Heart left ventricle (tissue), 16 donors: Measurements from ENCODE around the gene TRIM44. TPM values are rescaled to one million over a fixed set of nuclear protein-coding genes. Genes with fewer than 3 reads are reported as not detected.

Source experiments
- ATAC-seq, 4 donors: fragments of 200-7000 bp; cut with Tn5 transposase; one replicate each; pipeline ENCODE4 v1.9.1; 2020 to 2022; ENCODE audit warnings: moderate library complexity in 4 of 4, mild to moderate bottlenecking in 3 of 4, moderate number of reproducible peaks in 1 of 4
- DNase-seq, 5 donors: peaks; one replicate each; pipeline ENCODE4 v3.0.0-alpha.2; 2020
- H3K27ac ChIP-seq, 12 donors: fragments of 200-600 bp; sonication (generic) in 4 of 12; one replicate each; pipeline versions ENCODE4 v1.5.0 to v1.8.0; 2016 to 2022; ENCODE audit warnings: mild to moderate bottlenecking in 2 of 12
- H3K27me3 ChIP-seq, 9 donors: fragments of 200-600 bp; sonication (generic) in 2 of 9; one replicate each; pipeline versions ENCODE4 v1.5.1 to v1.8.0; 2016 to 2022; ENCODE audit warnings: mild to moderate bottlenecking in 3 of 9
- H3K36me3 ChIP-seq, 9 donors: fragments of 200-600 bp; sonication (generic) in 2 of 9; one replicate each; pipeline versions ENCODE4 v1.5.0 to v1.8.0; 2018 to 2022; ENCODE audit warnings: mild to moderate bottlenecking in 2 of 9
- H3K4me1 ChIP-seq, 12 donors: fragments of 200-600 bp; sonication (generic) in 4 of 12; one replicate each; pipeline versions ENCODE4 v1.5.0 to v1.8.0; 2016 to 2022; ENCODE audit warnings: mild to moderate bottlenecking in 3 of 12
- H3K4me3 ChIP-seq, 12 donors: fragments of 200-600 bp; sonication (generic) in 4 of 12; one replicate each; pipeline versions ENCODE4 v1.5.0 to v1.8.0; 2017 to 2022; ENCODE audit warnings: mild to moderate bottlenecking in 9 of 12, moderate library complexity in 4 of 12
- H3K9me3 ChIP-seq, 12 donors: fragments of 200-600 bp; sonication (generic) in 4 of 12; one replicate each; pipeline versions ENCODE4 v1.5.0 to v1.8.0; 2016 to 2022; ENCODE audit warnings: mild to moderate bottlenecking in 1 of 12
- CTCF ChIP-seq, 12 donors: fragments of 200-600 bp; sonication (generic) in 4 of 12; IDR thresholded peaks; one replicate each; pipeline versions ENCODE4 v1.5.0 to v1.8.0; 2018 to 2022; ENCODE audit warnings: antibody characterized with exemption in 12 of 12, mild to moderate bottlenecking in 5 of 12
- POLR2A ChIP-seq, 2 donors: fragments of 450-650 bp; IDR thresholded peaks; one replicate each; pipeline ENCODE4 v1.6.1; 2017; ENCODE audit warnings: antibody characterized with exemption in 2 of 2, mild to moderate bottlenecking in 2 of 2, moderate library complexity in 2 of 2
- WGBS, 4 donors: extraction: QIAGEN DNeasy Blood & Tissue Kit in 2 of 4; methylation state at CpG; one replicate each; pipeline versions ENCODE4 v1.1.5 to v1.1.7; 2013 to 2018; 5-methylcytosine and 5-hydroxymethylcytosine counted together
- intact Hi-C, 10 donors: fragments of 100-400 bp; cut with DNase I; formaldehyde crosslinking; loops; one replicate each; pipeline versions ENCODE4 v1.11.1 to v1.14.2; 2022
- polyA plus RNA-seq, 2 donors: library from polyadenylated mRNA; stranded (reverse); fragments of 200-250 nt; gene quantifications; one replicate each; pipeline ENCODE4 v1.2.3, GENCODE V29; 2013
- total RNA-seq, 9 donors: library from RNA; depleted of rRNA in 2 of 9; stranded (reverse); fragments of >200 nt in 2 of 9; fragmentation: NEBNext Ultra II Directional in 3 of 9; extraction: Animal tissue kit (Norgen Biotek cat#: 25700) in 3 of 9; gene quantifications; one replicate each; pipeline versions ENCODE4 v1.1.0 to v1.2.4, GENCODE V29; 2016 to 2023
- donor health status: ischemic (EF 13 %, LVEDD 7.1; RV severe dilation, severe dysfunction).
- donor health status: healthy with polysubstance abuse.
- donor health status: DM: no; HTN: yes; CAD: no.
- donor health status: DM: no; HTN: no; CAD: no.
- donor health status: ischemic (EF 25% LVEDD 6.9; RV normal size, moderate dysfunction).
- donor health status: ischemic (EF 25% LVEDD 5.7; RV mildly dilated, moderate dysfunction).
- donor health status: healthy.
- donor health status: DM: yes; HTN: yes; CAD: no.
- donor health status: ischemic (EF 35%, LVEDD 5.7; RV mildly dilated, moderate dysfunction).
- donor health status: nonischemic (EF 11% LVEDD 7.7; RV severe dilation, severe dysfunction).
- donor health status: DM: yes; HTN: yes; CAD: no.
- donor health status: PGD.
- donor health status: ischemic (EF 29% LVEDD 5.4; RV normal size, mild dysfunction).
- donor health status: nonischemic (EF 23%, LVEDD 6.1; RV moderate dilation, normal function).

TRIM44 gene
- total and polyA plus RNA-seq, 11 donors: 7.9 to 55.3 (median 44.1) TPM

GRCh38 chr11:35624781-35625180, 37.8 kb upstream of the TRIM44 start:
- Histone ChIP-seq H3K27me3 (peaks cover 0 to 30% (median 0%) of the 10 kb centered on the region in 9 donors), H3K4me3 (no peak overlapping the region), H3K36me3 (no peaks in the 10 kb centered on the region), H3K9me3 (no peaks in the 10 kb centered on the region), H3K4me1 (peaks cover 0 to 32% (median 10%) of the 10 kb centered on the region in 12 donors), H3K27ac (no peak overlapping the region)
- intact Hi-C loops: loop anchor here in 4 of 10 donors (2.0 to 5.0 kb wide), 2 partner anchors 38 kb away; partner anchors contain the start of gene TRIM44 (in 4 of the 4)
- DNase-seq (no peak), ATAC-seq (no peak)
- TF ChIP-seq POLR2A (IDR thresholded peaks at IDR 0.05): no peak
- TF ChIP-seq CTCF (IDR thresholded peaks at IDR 0.05): no peak

GRCh38 chr11:35626501-35626900, 36.1 kb upstream of the TRIM44 start:
- Histone ChIP-seq H3K27ac (no peak overlapping the region), H3K4me3 (no peak overlapping the region), H3K36me3 (no peaks in the 10 kb centered on the region), H3K4me1 (peaks cover 0 to 21% (median 6%) of the 10 kb centered on the region in 12 donors), H3K27me3 (peaks cover 0 to 15% (median 0%) of the 10 kb centered on the region in 9 donors), H3K9me3 (no peaks in the 10 kb centered on the region)
- no peak for TF ChIP-seq CTCF (IDR thresholded peaks at IDR 0.05)
- TF ChIP-seq POLR2A (IDR thresholded peaks at IDR 0.05): no peak
- intact Hi-C loops: no loop called here
- 94 to 98% (median 95%) methylated on average over 2 of the region's 2 CpGs for WGBS, 4 donors
- DNase-seq (no peak), ATAC-seq (no peak)

GRCh38 chr11:35629511-35629910, 33.1 kb upstream of the TRIM44 start:
- ATAC-seq: no peak
- H3K4me1 ChIP-seq: no peaks in the 10 kb centered on the region
- H3K4me3 ChIP-seq: no peak overlapping the region
- TF ChIP-seq CTCF (IDR thresholded peaks at IDR 0.05): no peak
- WGBS, 4 donors: 78 to 90% (median 86%) methylated on average over 4 of the region's 4 CpGs
- H3K9me3 ChIP-seq: no peaks in the 10 kb centered on the region
- H3K27ac ChIP-seq: no peak overlapping the region
- peaks cover 0 to 18% (median 0%) of the 10 kb centered on the region in 9 donors for H3K27me3 ChIP-seq
- H3K36me3 ChIP-seq: no peaks in the 10 kb centered on the region
- no peak for DNase-seq
- intact Hi-C loops: no loop called here

GRCh38 chr11:35629914-35630313, 32.7 kb upstream of the TRIM44 start:
- no peaks in the 10 kb centered on the region for H3K9me3 ChIP-seq
- no peaks in the 10 kb centered on the region for H3K36me3 ChIP-seq
- peaks cover 0 to 18% (median 0%) of the 10 kb centered on the region in 9 donors for H3K27me3 ChIP-seq
- no peaks in the 10 kb centered on the region for H3K4me1 ChIP-seq
- H3K4me3 ChIP-seq: no peak overlapping the region
- no peak overlapping the region for H3K27ac ChIP-seq
- peak in 1 of 4 donors; percentile 50 for ATAC-seq
- TF ChIP-seq POLR2A (IDR thresholded peaks at IDR 0.05) (no peak), CTCF (IDR thresholded peaks at IDR 0.05) (no peak)
- 66 to 72% (median 67%) methylated on average over 6 of the region's 6 CpGs for WGBS, 4 donors
- DNase-seq: no peak
- intact Hi-C loops: no loop called here
